Pulmonary artery endothelial cell (primary cell): ENCODE results near the gene FOLR3. TPM values are rescaled to one million over a fixed set of nuclear protein-coding genes. Genes with fewer than 3 reads are reported as not detected.
"Not testable (repeated sequence)": the region's sequence is repeated elsewhere in the genome, so short reads cannot be mapped to it uniquely, and the experiment has no call there.

Experiments used
- DNase-seq: peaks from one replicate; pipeline ENCODE4 v3.0.0-alpha.2; 2011; ENCODE audit warnings: low read depth, low spot score
- total RNA-seq: library from RNA; depleted of rRNA; stranded (reverse); fragments of >200 nt; gene quantifications from 2 replicates; pipeline ENCODE4 v1.2.3, GENCODE V29; 2014

Gene FOLR3
- total RNA-seq: not detected in 2 replicates

GRCh38 chr11:72135473-72135872, at the start of gene FOLR3:
Gene FOLR3, plus strand, starts transcription at chr11:72135725. Its CDS starts 228 bp downstream, at chr11:72135953.
- DNase-seq: not testable (repeated sequence)

GRCh38 chr11:72088076-72088808, 47.3 kb upstream of the FOLR3 start:
- DNase-seq: no peak

- no peak for DNase-seq
These were observed 44.2 kb upstream of the FOLR3 start for GRCh38 chr11:72091292-72091691.

- DNase-seq: no peak
These were observed 36.8 kb upstream of the FOLR3 start for GRCh38 chr11:72098741-72099140.

GRCh38 chr11:72100009-72100408, 35.5 kb upstream of the FOLR3 start:
- no peak for DNase-seq

GRCh38 chr11:72100462-72100861, 35.1 kb upstream of the FOLR3 start:
- DNase-seq: no peak

- no peak for DNase-seq
These were observed 33.4 kb upstream of the FOLR3 start for GRCh38 chr11:72102162-72102561.

GRCh38 chr11:72102631-72102945, 32.9 kb upstream of the FOLR3 start:
- no peak for DNase-seq

- peak; percentile 96 for DNase-seq
These were observed 32.4 kb upstream of the FOLR3 start, which contains the start of gene LAMTOR1 for GRCh38 chr11:72102946-72103753. Gene LAMTOR1, minus strand, starts transcription at chr11:72103297. Its CDS starts 73 bp downstream, at chr11:72103224.

GRCh38 chr11:72103754-72104167, 31.8 kb upstream of the FOLR3 start:
- no peak for DNase-seq

- DNase-seq: no peak
These were observed 29.6 kb upstream of the FOLR3 start, which contains the start of gene TOMT for GRCh38 chr11:72105888-72106287. Gene TOMT, plus strand, starts transcription at chr11:72105924. Its CDS starts 28 bp downstream, at chr11:72105952.

- no peak for DNase-seq
These were observed 24.0 kb upstream of the FOLR3 start for GRCh38 chr11:72111300-72112142.

- DNase-seq: peak; percentile 99
These were observed 23.2 kb upstream of the FOLR3 start, which contains the start of gene ANAPC15 for GRCh38 chr11:72112143-72112977. Gene ANAPC15, minus strand, starts transcription at chr11:72112695. Its CDS starts 1,419 bp downstream, at chr11:72111276.

- no peak for DNase-seq
These were observed 22.3 kb upstream of the FOLR3 start for GRCh38 chr11:72112978-72113808.

- no peak for DNase-seq
These were observed 21.0 kb upstream of the FOLR3 start for GRCh38 chr11:72114570-72114969.

GRCh38 chr11:72116019-72116755, 19.3 kb upstream of the FOLR3 start:
- no peak for DNase-seq

GRCh38 chr11:72119198-72119597, 16.3 kb upstream of the FOLR3 start:
- DNase-seq: no peak

- no peak for DNase-seq
These were observed 14.6 kb upstream of the FOLR3 start for GRCh38 chr11:72120930-72121329.

GRCh38 chr11:72122607-72123006, 12.9 kb upstream of the FOLR3 start:
- no peak for DNase-seq
